Activated T-helper 2 cell treated with anti-CD3 and anti-CD28 coated beads, Interferon-gamma antibody, Interleukin-2, Interleukin-4, amounts not matched to agents 10 μg/mL and 5 μg/mL and 100 μg/mL, durations not matched to agents 14 hours and 24 hours and 36 hours (primary cell): Measurements from ENCODE around the gene GFRA4. TPM values are rescaled to one million over a fixed set of nuclear protein-coding genes. Genes with fewer than 3 reads are reported as not detected.

ENCODE experiments used
- DNase-seq: peaks from one replicate; pipeline ENCODE4 v3.0.0; 2021; ENCODE audit warnings: low spot score
- H3K27ac Mint-ChIP-seq: one replicate; pipeline ENCODE4 v1.8.0; 2021; ENCODE audit warnings: mixed read lengths
- H3K27me3 Mint-ChIP-seq: one replicate; pipeline ENCODE4 v1.8.0; 2021; ENCODE audit warnings: low read depth, mixed read lengths
- H3K36me3 Mint-ChIP-seq: one replicate; pipeline ENCODE4 v1.8.0; 2021; ENCODE audit warnings: low read depth, mixed read lengths
- H3K4me1 Mint-ChIP-seq: one replicate; pipeline ENCODE4 v1.8.0; 2021; ENCODE audit warnings: low read depth, mixed read lengths
- H3K4me3 Mint-ChIP-seq: one replicate; pipeline ENCODE4 v1.8.0; 2021; ENCODE audit warnings: low read depth, mild to moderate bottlenecking, moderate library complexity, mixed read lengths
- H3K9me3 Mint-ChIP-seq: one replicate; pipeline ENCODE4 v1.8.0; 2021; ENCODE audit warnings: mixed read lengths
- intact Hi-C: fragments of 100-400 bp; cut with micrococcal nuclease; formaldehyde crosslinking; loops from one replicate; pipeline ENCODE4 v1.15.1; 2023
- total RNA-seq: library from RNA; stranded (reverse); gene quantifications from 2 replicates; pipeline ENCODE4 v1.2.3, GENCODE V29; 2022

The GFRA4 gene
- not detected in 2 replicates for total RNA-seq

DNA sequence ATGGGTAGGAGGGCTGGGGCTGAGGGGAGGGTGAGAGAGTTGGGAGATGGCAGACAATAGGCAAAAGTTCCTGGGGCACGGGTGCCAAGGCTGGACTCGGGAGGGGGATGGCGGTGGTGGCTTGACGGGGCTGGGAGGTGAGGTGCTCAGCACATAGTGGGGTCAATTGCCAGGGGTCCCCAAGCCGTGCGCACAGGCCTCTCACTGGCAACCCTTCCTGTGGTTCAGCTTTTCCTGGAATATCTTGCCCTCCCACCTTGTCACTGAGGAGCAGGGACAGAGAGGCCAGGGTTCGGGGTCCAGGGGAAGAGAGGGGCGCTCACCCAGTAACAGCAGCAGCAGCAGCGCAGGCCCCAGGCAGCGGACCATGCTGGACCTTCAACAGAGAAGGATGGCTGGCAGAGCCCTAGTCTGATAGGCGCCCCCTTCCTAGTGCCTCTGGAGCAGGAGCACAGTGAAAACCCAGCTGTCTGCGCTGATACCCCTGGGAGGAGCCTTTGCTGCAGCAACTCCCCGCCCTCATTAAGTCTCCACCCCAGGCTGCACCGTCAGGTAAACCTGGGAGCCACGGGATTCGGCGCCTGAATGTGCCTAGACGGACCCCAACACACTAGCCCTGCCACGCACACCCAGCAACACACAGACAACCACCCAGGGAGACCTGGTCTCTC lies at the start of gene GFRA4:
TSS of gene GFRA4 (minus strand) at position 369 of the 671 bp plus-strand sequence. CDS start at position 369, 0 bp downstream.
- no peak for DNase-seq
- no peak within 1 kb of the TSS for H3K4me3 Mint-ChIP-seq
- peaks cover 40% of the 10 kb centered on the region for H3K27me3 Mint-ChIP-seq
- H3K36me3 Mint-ChIP-seq: no peaks in the 10 kb centered on the region
- H3K27ac Mint-ChIP-seq: no peak within 1 kb of the TSS
- no peaks in the 10 kb centered on the region for H3K9me3 Mint-ChIP-seq
- peaks cover 21% of the 10 kb centered on the region for H3K4me1 Mint-ChIP-seq
- intact Hi-C loops: no loop called here

DNA sequence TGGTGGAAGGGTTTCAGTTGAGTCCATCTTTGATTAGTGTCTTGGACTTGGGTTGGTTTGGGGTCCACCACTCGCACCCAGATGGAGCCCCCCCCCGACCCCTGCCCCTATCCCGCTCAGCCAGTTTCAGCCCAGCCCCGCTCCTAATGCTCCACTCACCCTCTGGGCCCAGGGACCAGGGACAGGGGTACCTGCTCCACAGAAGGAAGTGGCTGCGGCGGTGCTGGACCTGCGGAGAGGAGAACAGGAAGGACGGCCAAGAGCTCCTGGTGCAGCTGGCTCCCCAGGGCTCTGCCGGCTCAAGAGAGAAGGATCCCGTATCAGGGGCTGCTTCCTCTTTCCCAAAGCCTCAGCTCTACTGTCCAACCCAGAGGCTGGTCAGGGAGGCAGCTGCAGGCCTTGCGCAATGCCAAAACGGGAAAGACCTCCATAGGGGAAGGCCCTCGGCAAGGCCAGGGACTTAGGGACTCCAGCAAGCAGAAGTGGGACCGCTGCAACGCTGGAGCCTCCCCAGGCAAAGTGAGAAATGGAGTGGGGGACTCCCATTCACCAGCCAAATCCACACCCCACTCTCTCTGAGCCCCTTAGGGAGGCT lies 49.2 kb upstream of the GFRA4 start, which contains the start of gene SIGLEC1:
TSS of gene SIGLEC1 (minus strand) at position 322 of the 595 bp plus-strand sequence. CDS start 5,472 bp downstream, outside the sequence.
- no peak within 1 kb of the TSS for H3K27ac Mint-ChIP-seq
- H3K4me3 Mint-ChIP-seq: no peak within 1 kb of the TSS
- no peaks in the 10 kb centered on the region for H3K36me3 Mint-ChIP-seq
- no peak for DNase-seq
- H3K9me3 Mint-ChIP-seq: no peaks in the 10 kb centered on the region
- H3K4me1 Mint-ChIP-seq: no peaks in the 10 kb centered on the region
- intact Hi-C loops: no loop called here
- peaks cover 8% of the 10 kb centered on the region for H3K27me3 Mint-ChIP-seq

GRCh38 chr20:3711484-3711941 lies 48.3 kb upstream of the GFRA4 start:
- Mint-ChIP-seq H3K27ac (no peak overlapping the region), H3K4me1 (no peaks in the 10 kb centered on the region), H3K4me3 (no peak overlapping the region), H3K9me3 (no peaks in the 10 kb centered on the region), H3K36me3 (no peaks in the 10 kb centered on the region), H3K27me3 (peaks cover 8% of the 10 kb centered on the region)
- intact Hi-C loops: loop anchor here (1.0 kb wide), 2 partner anchors 35 to 148 kb away; no protein-coding TSS in a partner anchor
- no peak for DNase-seq

DNA sequence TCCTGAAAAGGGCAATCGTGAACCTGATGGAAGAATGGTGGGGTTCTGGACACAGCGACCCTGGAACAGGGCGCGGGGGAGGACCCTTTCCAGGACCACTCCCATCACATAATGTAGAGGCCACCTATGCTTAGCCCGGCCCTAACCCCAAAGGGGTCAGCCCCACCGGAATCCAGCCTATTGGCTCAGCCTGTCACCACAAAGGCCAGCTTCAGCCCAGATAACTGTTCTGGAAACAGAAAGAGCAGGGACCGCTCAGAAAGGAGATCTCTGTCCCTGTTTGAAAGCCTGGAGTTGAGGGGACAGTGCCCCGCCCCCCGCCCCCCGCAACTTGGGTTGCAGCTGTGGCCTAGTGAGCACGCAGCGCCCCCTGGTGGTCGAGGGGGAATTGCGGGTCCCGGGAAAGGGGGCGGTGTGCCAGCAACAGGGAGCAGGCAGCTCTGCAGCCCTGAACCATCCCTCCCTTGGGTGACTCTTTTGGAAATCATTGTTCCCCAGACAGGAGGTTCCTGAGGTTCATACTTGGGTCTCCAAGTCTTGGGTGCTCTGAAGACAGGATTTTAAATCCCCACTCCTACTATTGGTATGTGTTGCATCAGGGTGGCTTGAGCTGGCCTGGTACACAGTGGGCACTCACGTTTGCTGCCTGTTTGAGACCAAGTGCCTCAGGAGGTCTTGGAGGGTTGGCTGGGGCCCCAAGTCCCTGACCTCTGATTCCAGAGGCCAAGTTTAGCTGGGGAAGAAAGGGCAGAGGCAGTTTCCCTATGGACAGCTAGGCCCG lies 47.7 kb upstream of the GFRA4 start:
- no peaks in the 10 kb centered on the region for H3K4me1 Mint-ChIP-seq
- H3K4me3 Mint-ChIP-seq: no peak overlapping the region
- H3K9me3 Mint-ChIP-seq: no peaks in the 10 kb centered on the region
- H3K36me3 Mint-ChIP-seq: no peaks in the 10 kb centered on the region
- no peak overlapping the region for H3K27ac Mint-ChIP-seq
- intact Hi-C loops: loop anchor here (1.0 kb wide), 2 partner anchors 35 to 148 kb away; no protein-coding TSS in a partner anchor
- H3K27me3 Mint-ChIP-seq: peaks cover 8% of the 10 kb centered on the region
- DNase-seq: peak; percentile 58

DNA sequence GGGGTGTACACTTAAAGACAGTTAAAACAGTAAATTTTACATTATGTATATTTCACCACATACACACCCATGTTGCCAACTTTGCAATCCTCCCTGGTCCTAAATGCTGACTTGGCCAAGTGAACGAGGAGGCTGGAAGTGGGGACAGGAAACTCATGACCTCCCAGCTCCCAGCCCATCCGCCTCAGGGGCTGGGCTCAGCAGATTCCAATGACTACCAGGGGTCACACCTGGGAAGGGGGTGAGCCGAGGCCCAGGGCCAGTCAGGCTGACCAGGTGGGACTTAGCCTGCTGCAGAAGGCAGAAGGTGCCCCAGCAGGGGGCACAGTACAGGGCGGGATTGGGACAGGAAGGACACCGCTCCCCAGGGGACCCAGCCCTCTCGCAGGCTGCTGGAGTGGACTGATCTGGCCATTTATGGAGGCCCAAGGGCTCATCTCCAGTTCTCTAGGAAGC lies 46.8 kb upstream of the GFRA4 start:
- peaks cover 8% of the 10 kb centered on the region for H3K27me3 Mint-ChIP-seq
- H3K27ac Mint-ChIP-seq: no peak overlapping the region
- intact Hi-C loops: no loop called here
- no peaks in the 10 kb centered on the region for H3K4me1 Mint-ChIP-seq
- no peaks in the 10 kb centered on the region for H3K36me3 Mint-ChIP-seq
- no peaks in the 10 kb centered on the region for H3K9me3 Mint-ChIP-seq
- H3K4me3 Mint-ChIP-seq: no peak overlapping the region
- DNase-seq: no peak

- H3K27me3 Mint-ChIP-seq: peaks cover 8% of the 10 kb centered on the region
- H3K27ac Mint-ChIP-seq: no peak overlapping the region
- DNase-seq: no peak
- no peak overlapping the region for H3K4me3 Mint-ChIP-seq
- H3K4me1 Mint-ChIP-seq: no peaks in the 10 kb centered on the region
- no peaks in the 10 kb centered on the region for H3K9me3 Mint-ChIP-seq
- intact Hi-C loops: no loop called here
- no peaks in the 10 kb centered on the region for H3K36me3 Mint-ChIP-seq
These were observed 44.3 kb upstream of the GFRA4 start for GRCh38 chr20:3707508-3707899.

GRCh38 chr20:3706774-3707507 lies 43.7 kb upstream of the GFRA4 start:
- H3K36me3 Mint-ChIP-seq: no peaks in the 10 kb centered on the region
- no peak overlapping the region for H3K27ac Mint-ChIP-seq
- no peak overlapping the region for H3K4me3 Mint-ChIP-seq
- no peaks in the 10 kb centered on the region for H3K9me3 Mint-ChIP-seq
- H3K27me3 Mint-ChIP-seq: peaks cover 8% of the 10 kb centered on the region
- no peaks in the 10 kb centered on the region for H3K4me1 Mint-ChIP-seq
- DNase-seq: no peak
- intact Hi-C loops: no loop called here

DNA sequence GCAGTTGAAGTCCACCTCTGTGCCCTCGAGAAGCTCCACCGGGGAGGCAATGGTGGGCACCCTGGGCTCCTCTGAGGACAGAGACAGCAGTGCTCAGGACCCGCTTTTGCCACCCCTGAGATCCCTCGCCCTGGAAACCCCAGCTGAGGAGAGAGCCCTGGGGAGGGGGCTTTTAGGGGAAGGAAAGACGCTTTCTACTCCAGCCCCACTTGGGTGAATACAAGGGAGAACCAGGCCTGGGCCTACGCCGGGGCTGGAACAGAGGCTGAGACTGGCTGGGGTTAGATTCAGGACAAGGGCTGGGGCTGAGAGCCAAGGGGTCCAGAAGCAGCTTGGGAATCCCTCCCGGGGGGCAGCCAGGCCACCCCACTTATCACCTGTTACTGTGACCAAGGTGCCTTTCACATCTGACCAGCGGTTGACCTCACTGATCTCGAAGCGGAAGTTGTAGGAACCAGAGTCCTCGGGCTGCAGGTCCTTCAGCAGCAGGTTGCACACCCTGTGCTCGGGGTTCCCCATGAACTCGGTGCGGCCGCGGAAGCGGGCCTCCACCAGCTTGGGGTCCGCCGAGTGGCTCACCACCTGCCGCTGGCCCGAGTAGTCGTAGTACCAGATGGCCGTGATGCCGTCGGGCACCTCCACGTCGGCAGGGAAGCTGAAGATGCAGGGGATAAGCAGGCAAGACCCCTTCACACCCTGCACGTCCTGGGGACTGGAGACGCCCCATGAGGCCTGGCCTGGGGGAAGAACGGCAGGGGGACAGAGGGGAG lies 43.0 kb upstream of the GFRA4 start:
- Mint-ChIP-seq H3K36me3 (no peaks in the 10 kb centered on the region), H3K27me3 (peaks cover 8% of the 10 kb centered on the region), H3K4me1 (no peaks in the 10 kb centered on the region), H3K4me3 (no peak overlapping the region), H3K9me3 (no peaks in the 10 kb centered on the region), H3K27ac (no peak overlapping the region)
- intact Hi-C loops: no loop called here
- DNase-seq: no peak

DNA sequence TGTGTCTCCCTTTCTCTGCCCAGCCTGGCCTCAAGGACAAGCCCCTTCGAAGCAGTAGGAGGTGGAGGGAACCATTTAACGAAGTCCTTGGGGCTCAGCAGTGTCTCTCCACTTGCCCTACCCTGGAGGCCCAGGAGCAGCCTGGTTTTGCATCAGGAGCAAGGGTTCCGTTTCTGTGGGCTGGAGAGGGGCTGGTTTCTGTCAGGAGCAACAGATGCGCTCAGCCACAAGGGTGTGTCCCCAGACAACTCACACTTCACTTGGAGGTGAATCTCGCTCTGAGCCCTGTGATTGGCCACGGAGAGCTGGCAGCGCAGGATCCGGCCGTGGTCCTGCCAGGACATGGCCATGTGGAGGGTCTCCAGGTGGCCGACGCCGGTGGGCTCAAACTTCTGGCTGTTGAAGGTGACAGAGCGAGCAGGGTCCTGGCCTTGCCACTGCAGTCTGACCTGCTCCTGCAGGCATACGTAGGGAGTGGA lies 42.3 kb upstream of the GFRA4 start:
- H3K4me1 Mint-ChIP-seq: no peaks in the 10 kb centered on the region
- intact Hi-C loops: no loop called here
- no peak for DNase-seq
- peaks cover 8% of the 10 kb centered on the region for H3K27me3 Mint-ChIP-seq
- no peak overlapping the region for H3K4me3 Mint-ChIP-seq
- no peaks in the 10 kb centered on the region for H3K9me3 Mint-ChIP-seq
- H3K27ac Mint-ChIP-seq: no peak overlapping the region
- H3K36me3 Mint-ChIP-seq: no peaks in the 10 kb centered on the region

GRCh38 chr20:3704087-3704486 lies 40.9 kb upstream of the GFRA4 start:
- peaks cover 3% of the 10 kb centered on the region for H3K27me3 Mint-ChIP-seq
- no peaks in the 10 kb centered on the region for H3K4me1 Mint-ChIP-seq
- intact Hi-C loops: no loop called here
- no peaks in the 10 kb centered on the region for H3K9me3 Mint-ChIP-seq
- H3K4me3 Mint-ChIP-seq: no peak overlapping the region
- H3K27ac Mint-ChIP-seq: no peak overlapping the region
- no peaks in the 10 kb centered on the region for H3K36me3 Mint-ChIP-seq
- DNase-seq: no peak

DNA sequence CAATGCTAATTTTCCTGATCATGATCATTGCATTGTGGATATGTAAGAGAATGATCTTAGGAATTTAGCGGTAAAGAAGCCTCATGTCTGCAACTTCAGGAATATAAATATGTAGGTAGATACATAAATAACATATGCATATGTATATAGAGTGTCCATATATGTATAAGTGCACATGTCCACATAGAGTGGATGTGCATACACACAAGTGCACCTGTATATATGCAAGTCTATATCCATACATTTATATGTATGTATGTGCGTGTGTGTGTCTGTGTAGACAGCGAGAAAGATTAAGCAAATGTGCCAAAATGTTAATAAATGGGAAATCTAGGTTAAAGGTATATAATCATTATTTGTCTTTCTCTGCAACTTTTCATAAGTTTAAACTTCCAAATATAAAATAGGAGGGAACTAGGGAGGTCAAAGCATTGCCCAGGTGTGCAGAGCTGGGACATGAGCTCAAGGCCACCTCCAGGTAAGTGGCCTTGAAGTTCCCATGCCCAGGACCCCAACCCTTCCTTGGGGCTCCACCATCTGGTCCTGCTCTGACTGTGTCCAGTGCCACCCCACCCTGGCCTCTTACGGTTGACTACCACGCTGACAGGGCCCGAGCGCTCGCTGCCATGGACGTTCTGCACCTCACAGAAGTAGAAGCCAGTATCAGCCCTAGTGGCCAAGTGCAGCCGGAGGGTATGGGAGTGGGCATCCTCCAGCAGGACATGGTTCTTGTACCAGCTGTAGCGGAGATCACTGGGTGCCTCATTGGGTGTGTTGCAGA lies 39.6 kb upstream of the GFRA4 start:
- no peaks in the 10 kb centered on the region for H3K36me3 Mint-ChIP-seq

More for the DNA sequence above, 39.6 kb upstream of the GFRA4 start:
- Mint-ChIP-seq H3K4me3 (no peak overlapping the region), H3K9me3 (no peaks in the 10 kb centered on the region), H3K4me1 (no peaks in the 10 kb centered on the region), H3K27ac (no peak overlapping the region), H3K27me3 (no peaks in the 10 kb centered on the region)
- intact Hi-C loops: no loop called here
- DNase-seq: no peak
